PFSK-1 (cell line): ENCODE measurements around the gene PPCDC.

Experiments used
- FOXP2 ChIP-seq: optimal IDR thresholded peaks from 2 replicates; pipeline ENCODE3; 2011; ENCODE audit warnings: borderline replicate concordance, control low read depth, inconsistent platforms; ENCODE audit not compliant: insufficient read depth; ENCODE audit errors: extremely low read length, extremely low read depth
- POLR2AphosphoS5 ChIP-seq: IDR thresholded peaks from 2 replicates; pipeline ENCODE4 v1.6.1; 2012; ENCODE audit warnings: low read depth, mild to moderate bottlenecking, control low read depth, low read length, moderate library complexity
- REST ChIP-seq, 2 experiments: IDR thresholded peaks; 2 replicates each; pipeline versions ENCODE4 v1.6.1 to v1.8.0; 2011 to 2012; ENCODE audit warnings: low read depth in 2 of 2, low read length in 2 of 2, control low read depth in 1 of 2, inconsistent platforms in 1 of 2, mild to moderate bottlenecking in 1 of 2, moderate library complexity in 1 of 2; ENCODE audit not compliant: insufficient read depth in 1 of 2
- TAF1 ChIP-seq: IDR thresholded peaks from 2 replicates; pipeline ENCODE4 v1.6.1; 2012; ENCODE audit warnings: low read length, control low read depth, borderline replicate concordance; ENCODE audit not compliant: insufficient read depth

- TF ChIP-seq REST (IDR thresholded peaks at IDR 0.05; ENCODE audit: insufficient read depth in 1 of 2, low read depth in 2 of 2, low read length in 2 of 2) (0 out of 4 replicates have a peak, but pooled peaks of 1 of the 2 experiments have one; percentile 61), POLR2AphosphoS5 (no peak), FOXP2 (no peak), TAF1 (no peak)
Observed at GRCh38 chr15:75058127-75058905, 34.9 kb downstream of the PPCDC start.
